ENCODE results near the gene UTY. TPM values are rescaled to one million over a fixed set of nuclear protein-coding genes. Genes with fewer than 3 reads are reported as not detected.
"Not testable (repeated sequence)": the region's sequence is repeated elsewhere in the genome, so short reads cannot be mapped to it uniquely, and the experiment has no call there.

UTY gene
- total RNA-seq, 6 experiments from 2014 or later: 5.6 to 8.2 (median 7.1) TPM

- Mint-ChIP-seq H3K4me1 (ENCODE audit: low read depth) (peaks cover 5% of the 10 kb centered on the region; the same call in 1 of the 2 replicates), H3K4me3 (no peak overlapping the region), H3K27ac (no peak overlapping the region), H3K9me3 (no peaks in the 10 kb centered on the region), H3K27me3 (ENCODE audit: insufficient read depth) (no peaks in the 10 kb centered on the region; the same call in 1 of the 2 replicates), H3K36me3 (ENCODE audit: low read depth) (peaks cover 11% of the 10 kb centered on the region)
- TF ChIP-seq CTCF (IDR thresholded peaks at IDR 0.05): no peak
- DNase-seq: no peak
These were observed 200.3 kb downstream of the UTY start for GRCh38 chrY:13279561-13279960.

- Mint-ChIP-seq H3K36me3 (ENCODE audit: low read depth) (peaks cover 11% of the 10 kb centered on the region), H3K9me3 (no peaks in the 10 kb centered on the region), H3K4me3 (no peak overlapping the region), H3K27me3 (ENCODE audit: insufficient read depth) (no peaks in the 10 kb centered on the region), H3K4me1 (ENCODE audit: low read depth) (no peaks in the 10 kb centered on the region), H3K27ac (no peak overlapping the region)
- no peak for DNase-seq
- no peak for TF ChIP-seq CTCF (IDR thresholded peaks at IDR 0.05)
These were observed 208.1 kb downstream of the UTY start for GRCh38 chrY:13271706-13272105.

GRCh38 chrY:13253941-13254440, 225.8 kb downstream of the UTY start:
- not testable (repeated sequence) for H3K9me3 Mint-ChIP-seq; H3K4me3 Mint-ChIP-seq; H3K27ac Mint-ChIP-seq; H3K4me1 Mint-ChIP-seq (ENCODE audit: low read depth); H3K27me3 Mint-ChIP-seq (ENCODE audit: insufficient read depth); H3K36me3 Mint-ChIP-seq (ENCODE audit: low read depth); DNase-seq

GRCh38 chrY:13250421-13250820, 229.4 kb downstream of the UTY start:
- no peak overlapping the region for H3K4me3 Mint-ChIP-seq
- no peaks in the 10 kb centered on the region for H3K4me1 Mint-ChIP-seq (ENCODE audit: low read depth)
- TF ChIP-seq CTCF (IDR thresholded peaks at IDR 0.05): no peak
- H3K27me3 Mint-ChIP-seq (ENCODE audit: insufficient read depth): no peaks in the 10 kb centered on the region
- DNase-seq: no peak
- no peaks in the 10 kb centered on the region for H3K9me3 Mint-ChIP-seq
- no peaks in the 10 kb centered on the region for H3K36me3 Mint-ChIP-seq (ENCODE audit: low read depth)
- no peak overlapping the region for H3K27ac Mint-ChIP-seq

- no peaks in the 10 kb centered on the region for H3K9me3 Mint-ChIP-seq
- no peak overlapping the region for H3K27ac Mint-ChIP-seq
- DNase-seq: no peak
- no peaks in the 10 kb centered on the region; the same call in 1 of the 2 replicates for H3K36me3 Mint-ChIP-seq (ENCODE audit: low read depth)
- no peak for TF ChIP-seq CTCF (IDR thresholded peaks at IDR 0.05)
- H3K4me1 Mint-ChIP-seq (ENCODE audit: low read depth): peaks cover 8% of the 10 kb centered on the region
- no peaks in the 10 kb centered on the region for H3K27me3 Mint-ChIP-seq (ENCODE audit: insufficient read depth)
- H3K4me3 Mint-ChIP-seq: no peak overlapping the region
These were observed 236.1 kb downstream of the UTY start for GRCh38 chrY:13243716-13244115.

GRCh38 chrY:13233901-13234300, 245.9 kb downstream of the UTY start:
- DNase-seq: no peak
- no peaks in the 10 kb centered on the region; the same call in 1 of the 2 replicates for H3K36me3 Mint-ChIP-seq (ENCODE audit: low read depth)
- H3K4me1 Mint-ChIP-seq (ENCODE audit: low read depth): peaks cover 5% of the 10 kb centered on the region; the same call in 1 of the 2 replicates
- 0 out of 2 replicates have a peak, but pooled peaks cover 3% of the 10 kb centered on the region for H3K9me3 Mint-ChIP-seq
- H3K27ac Mint-ChIP-seq: no peak overlapping the region
- no peak overlapping the region for H3K4me3 Mint-ChIP-seq
- peaks cover 4% of the 10 kb centered on the region for H3K27me3 Mint-ChIP-seq (ENCODE audit: insufficient read depth)
- TF ChIP-seq CTCF (IDR thresholded peaks at IDR 0.05): no peak

All from HFFc6 (cell line).